HG02870 (cell line): Measurements from ENCODE around the gene FSTL4.

Source experiments
- ATAC-seq: cut with Tn5 transposase; IDR thresholded peaks from one replicate; pipeline ENCODE4 v1.9.1; 2021; ENCODE audit warnings: mild to moderate bottlenecking, moderate library complexity; ENCODE audit not compliant: unreplicated experiment

FSTL4 gene

DNA sequence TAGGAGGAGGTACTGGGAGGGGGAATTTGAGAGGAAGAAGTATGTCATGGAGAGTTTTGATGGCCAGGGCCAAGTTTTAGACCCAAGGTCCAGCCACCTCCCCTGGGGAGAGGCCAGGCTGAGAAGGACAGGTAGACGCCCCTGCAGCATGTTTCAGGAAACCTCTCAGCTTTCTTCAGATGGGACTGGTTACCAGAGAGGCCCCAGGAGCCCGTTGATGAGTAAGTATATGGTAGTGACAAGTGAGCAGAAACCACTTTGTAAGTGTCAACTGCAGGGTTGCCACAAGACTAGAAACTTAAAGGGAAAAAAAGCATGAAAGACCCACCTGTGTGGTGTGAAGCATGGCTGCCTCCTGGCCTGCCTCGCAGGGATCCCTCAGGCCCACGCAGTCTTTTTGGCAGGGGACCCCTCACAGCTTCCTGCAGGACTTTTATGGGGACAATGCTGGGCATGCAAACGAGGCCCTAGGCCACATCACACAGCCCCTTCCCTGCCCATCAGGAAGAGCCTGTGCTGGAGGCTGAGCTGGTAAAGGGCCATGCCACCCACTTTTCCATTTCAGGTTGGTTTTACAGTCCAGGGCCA lies 255.9 kb downstream of the FSTL4 start:
- no peak for ATAC-seq

DNA sequence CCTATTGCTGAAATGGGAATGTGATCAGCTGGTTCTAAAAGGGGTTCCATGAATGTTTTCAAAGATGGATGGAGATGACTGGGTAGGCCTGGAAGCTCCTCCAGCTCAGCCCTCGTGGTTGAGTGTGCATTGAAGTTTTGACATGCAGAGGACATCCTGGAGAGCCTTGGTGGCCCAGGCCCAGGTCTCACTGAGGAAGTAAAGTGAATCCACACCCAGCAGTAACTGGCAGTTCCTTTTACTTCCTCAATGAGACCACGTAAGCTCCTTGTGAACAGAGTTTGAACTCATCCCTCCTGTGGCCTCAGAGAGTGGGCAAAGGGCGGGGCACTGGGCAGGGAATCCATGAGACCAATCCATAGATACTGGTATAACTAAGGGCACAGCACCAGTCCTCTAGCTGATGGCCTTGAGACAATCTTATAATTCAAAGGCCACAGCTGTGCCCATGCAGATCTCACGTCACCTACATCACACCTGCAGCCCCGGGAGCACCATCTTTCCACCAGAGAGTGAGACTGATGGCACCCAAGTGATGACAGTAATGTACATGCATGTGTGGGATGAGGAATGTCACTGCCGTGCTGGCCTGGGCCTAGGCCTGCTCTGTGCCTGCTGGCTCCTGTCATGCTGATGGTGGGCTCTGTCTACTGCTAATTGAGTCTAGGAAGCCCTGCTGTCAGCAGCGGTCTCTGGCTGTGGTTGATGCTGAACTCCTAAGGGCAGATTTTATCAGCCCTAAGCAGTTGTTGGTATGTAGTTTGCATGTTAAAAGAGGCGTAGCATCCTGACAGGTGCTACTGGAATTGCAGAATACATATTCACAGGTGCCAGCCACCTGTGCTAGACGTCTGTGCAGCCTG lies 257.8 kb downstream of the FSTL4 start:
- no peak for ATAC-seq

DNA sequence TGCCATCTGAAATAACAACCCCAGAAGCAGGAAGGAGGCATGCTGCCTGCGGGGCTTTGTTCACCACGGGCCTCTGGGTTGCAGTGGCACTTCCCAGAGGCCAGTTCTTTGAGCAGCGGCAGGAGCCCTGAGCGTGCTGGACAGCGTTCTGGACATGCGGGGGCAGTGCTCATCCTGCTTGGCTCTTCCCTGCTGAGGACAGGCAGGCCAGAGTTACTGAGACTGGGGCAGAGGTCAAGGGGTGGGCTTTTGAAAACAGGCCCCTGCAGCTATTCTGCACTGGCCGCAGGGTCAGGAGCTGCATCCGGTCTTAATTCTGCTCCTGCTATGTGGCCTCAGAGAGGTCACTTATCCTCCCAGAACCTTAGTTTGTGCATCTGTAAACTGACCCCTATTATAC lies 258.6 kb downstream of the FSTL4 start:
- no peak for ATAC-seq

DNA sequence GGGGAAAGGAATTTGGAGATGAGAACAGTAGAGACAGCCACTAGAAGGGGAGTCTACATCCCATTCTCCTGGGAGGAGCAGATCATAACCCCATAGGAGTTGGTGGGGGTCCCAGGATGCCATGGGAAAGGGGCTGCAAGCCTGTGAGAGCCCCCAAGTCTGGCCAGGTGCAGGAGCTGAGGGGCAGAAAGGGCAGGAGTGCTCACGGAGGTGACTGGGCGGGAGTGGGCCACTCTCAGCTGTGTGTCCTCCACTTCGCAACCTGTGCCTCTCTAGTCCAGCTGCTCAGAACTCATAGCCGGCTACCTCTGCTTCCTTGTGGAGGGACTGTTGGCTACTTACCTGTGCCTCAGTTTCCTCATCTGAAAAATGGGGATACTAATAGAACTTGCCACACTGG lies 263.9 kb downstream of the FSTL4 start:
- ATAC-seq: no peak

DNA sequence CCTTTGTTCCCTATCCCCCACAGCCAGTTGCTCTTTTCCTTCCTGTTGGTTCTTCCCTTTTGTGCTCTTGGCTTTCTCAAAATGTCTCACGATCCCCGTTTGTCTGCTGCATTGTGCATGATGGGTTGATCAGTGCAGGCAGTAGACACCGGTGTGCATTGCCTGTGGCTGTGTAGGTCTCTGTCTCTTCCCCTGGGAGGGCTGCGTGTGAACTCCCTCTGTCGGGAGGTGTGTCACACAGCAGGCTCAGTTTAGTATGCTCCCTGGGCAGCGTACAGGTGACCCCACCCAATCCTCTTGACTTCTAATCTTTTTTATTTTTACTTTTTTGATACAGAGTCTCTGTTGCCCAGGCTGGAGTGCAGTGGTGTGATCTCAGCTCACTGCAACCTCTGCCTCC lies 265.3 kb downstream of the FSTL4 start:
- no peak for ATAC-seq

DNA sequence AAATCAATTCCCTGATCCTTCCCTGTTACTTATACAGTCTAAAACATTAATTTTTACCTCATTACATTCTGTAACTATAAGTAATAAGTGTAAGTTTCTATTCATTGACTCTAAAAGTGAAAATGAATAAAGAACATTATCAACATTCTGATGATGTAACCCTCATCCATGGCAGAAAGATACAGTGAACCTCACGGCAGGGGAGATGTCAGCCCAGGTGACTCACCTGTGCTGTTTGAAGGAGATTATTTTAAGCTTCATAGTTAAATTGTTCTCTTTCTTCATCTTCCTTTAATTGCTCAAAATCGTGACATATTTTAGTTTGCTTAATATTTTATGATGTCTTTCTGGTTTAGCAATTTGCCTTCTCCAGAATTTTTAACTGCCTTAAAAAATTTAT lies 268.1 kb downstream of the FSTL4 start:
- no peak for ATAC-seq

DNA sequence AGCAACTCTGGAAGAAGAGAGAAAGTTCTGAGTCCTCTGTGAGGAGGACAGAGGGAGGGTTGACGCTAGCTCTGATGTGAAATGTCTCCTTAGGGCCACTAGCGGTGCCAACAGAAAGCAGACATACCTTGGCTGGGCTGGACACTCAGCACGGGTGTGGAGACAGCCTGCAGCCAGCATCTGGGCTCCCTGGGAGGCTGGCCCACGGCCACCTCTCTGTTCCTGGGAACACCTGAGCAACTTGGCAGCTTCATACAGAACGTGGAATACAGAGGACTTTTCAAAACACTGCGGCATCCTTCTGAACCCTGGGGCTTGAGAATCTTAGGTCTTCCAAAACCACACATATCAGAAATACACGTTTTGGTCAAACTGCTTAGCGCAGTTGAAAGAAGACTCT lies 269.1 kb downstream of the FSTL4 start:
- no peak for ATAC-seq

DNA sequence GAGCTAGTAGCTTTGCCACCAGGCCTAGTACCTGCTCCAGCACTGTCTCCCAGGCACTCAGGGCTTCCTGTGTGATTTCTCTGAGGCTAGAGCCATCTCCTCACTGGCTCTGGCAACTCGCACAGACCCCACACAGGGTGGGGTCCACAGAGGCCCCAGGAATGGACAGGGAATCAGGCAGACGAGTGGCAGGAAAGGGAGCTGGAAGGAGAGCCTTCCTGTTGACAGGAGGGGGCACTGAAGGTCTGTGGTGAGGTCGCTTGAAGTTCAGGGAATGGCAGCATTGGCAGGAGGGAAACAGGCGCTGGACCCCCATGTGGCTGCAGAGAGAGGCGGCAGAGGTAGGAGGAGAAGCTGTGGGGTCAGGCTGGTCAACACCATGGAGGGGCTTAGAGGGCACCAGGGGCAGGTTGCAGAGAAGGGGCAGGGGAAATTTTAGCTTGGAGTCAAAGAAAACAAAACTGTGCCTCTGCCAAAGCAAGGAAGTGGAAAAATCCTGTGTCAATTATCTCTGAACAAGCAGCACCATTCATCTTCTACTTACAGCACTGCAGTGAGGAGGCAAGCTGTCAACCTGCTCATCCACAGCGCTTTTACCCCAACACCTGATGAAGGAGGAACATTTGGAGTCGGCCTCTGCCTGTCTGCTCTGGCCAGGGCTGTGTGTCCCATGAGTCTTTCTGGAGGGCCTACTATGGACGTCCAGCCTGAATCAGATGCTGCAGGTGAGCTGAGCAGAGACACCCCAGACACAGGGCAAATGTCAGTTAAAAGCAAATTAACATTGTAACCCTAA lies 270.2 kb downstream of the FSTL4 start:
- no peak for ATAC-seq

DNA sequence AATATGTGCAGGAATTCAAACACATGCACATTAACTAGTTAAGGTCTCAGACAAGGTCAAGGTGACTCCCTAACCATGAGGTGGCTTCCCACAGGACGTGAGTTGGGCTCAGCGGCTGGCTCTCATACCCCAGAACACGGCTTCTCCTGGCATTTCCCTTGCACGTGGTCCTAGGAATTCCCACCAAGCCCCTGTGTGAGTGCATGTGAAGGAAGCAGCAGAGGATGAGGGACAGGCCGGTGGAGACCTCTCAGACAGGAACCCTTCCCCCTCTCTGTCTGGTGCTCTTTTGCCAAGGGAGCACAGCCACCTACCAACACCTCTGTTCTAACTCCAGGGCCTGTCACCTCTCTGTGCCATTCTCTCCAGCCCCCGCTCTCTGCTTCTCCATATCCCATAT lies 271.0 kb downstream of the FSTL4 start:
- ATAC-seq: no peak

DNA sequence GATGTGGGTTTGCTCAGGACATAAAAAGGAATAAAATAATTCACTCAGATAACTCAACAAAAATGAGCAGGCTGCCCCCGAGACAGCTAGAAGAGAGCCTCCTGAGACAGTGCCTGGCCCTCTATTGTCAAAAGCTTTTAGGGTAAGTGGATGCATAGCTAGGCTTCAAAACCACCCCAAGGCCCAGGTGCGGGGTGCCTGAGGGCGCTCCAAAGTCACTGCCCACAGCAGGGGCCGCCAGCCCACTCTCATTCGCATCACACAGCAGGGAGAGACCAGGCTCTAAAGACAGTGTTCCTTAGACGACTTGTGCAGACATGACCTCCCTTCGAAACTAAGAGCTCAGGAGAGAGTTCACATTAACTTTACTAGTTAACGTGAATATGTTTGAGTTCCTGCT lies 271.5 kb downstream of the FSTL4 start:
- ATAC-seq: no peak

DNA sequence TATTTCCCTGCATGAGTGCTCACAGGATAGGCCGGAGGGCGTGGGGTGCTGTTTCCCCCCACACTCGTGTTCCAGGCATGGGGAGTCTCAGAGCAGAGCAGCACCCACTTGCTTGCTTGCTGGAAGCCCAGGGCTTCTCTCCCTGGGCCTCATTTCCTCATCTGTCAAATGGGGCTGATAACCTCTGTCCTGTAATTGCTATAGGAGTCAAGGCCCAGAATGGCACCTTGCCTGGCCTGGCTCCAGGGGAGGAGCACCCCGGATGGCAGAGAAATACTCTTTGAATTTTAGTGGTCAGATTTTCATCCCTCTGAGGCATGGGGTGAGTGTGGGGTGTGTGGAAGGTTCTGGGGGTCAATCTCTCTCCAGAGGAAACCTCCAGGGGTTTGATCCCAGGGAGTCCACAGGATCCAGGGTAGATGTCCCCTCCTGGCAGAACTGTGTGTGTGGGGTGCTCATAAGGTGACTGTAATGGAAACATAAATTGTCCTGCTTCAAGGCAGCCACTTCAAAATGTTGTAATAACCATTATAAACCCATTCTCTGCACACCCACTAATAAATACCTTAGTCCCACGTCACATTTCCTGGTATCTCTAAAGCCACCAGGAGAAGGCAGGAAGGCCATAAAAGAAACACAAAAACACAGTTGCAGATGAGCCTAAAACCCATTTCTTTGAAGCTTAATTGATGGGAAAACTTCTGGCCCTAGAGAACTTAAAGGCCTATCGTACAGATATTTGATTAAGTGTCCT lies 272.2 kb downstream of the FSTL4 start:
- no peak for ATAC-seq

DNA sequence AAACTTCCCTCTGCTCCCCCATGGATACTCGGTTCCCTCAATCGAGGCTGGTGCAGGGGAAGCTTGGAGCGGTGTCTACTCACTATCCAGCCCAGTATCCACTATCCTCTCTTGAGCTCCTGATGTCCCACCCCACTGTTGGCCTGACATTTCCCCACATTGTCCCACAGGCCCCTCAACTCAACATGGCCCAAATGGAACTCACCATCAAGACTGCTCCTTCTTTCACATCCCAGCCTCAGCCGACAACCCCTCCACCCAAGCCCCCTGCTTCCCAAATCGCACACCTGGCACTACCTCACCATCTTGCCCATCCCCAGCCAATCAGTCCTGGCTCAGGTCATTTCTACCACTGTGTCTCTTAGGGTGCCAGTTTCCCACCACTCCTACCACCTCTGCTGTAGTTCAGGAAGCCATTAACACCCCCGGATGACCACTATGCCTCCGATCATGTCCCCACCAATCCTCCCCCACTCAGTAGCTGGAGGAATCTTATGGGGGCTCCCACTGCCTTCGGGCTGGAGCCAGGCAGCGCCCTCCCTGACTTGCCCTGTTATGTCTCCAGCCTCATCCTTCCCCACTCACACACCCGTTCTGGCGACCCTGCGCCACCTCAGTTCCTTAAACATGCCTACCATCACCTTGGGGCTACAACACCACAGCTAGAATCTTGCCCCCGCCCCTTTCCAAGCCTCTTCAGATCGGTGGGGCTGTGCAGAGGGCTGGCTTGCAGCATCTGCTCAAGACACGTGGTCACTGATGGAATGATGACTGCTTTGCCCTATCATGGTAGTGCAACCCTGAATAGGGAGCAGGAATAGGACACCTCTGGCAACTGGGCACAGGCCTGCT lies 273.6 kb downstream of the FSTL4 start:
- no peak for ATAC-seq

DNA sequence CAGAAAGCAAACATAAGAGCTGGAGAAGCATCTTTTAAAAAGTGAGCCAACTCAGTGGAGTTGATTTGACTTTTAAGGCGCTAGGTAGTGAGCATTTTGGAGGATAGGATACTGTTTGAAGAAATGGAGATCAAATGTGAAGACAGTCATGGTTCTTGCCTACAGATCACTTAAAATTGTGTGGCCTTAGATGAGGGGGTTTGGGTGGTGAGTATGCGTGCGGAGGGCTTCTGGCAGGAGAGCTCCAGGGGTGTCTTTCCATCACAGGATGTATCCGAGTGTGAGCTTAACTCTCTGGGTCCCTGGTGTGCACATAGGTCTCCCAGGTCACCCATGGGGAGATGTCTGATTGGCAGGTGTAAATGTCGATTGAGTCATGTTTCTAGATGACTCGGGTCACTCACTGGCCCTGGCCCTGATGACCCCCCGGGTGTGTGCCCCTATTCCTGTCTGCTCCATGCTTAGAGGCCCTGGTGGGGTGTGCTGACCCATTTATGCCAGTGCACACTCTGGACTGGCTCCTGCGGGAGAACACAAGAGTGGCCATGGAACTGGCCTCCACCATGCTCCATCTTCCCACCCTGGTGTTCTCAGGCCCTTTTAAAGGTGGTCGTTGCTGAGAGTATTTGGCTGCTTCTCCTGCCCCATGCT lies 274.4 kb downstream of the FSTL4 start:
- no peak for ATAC-seq

DNA sequence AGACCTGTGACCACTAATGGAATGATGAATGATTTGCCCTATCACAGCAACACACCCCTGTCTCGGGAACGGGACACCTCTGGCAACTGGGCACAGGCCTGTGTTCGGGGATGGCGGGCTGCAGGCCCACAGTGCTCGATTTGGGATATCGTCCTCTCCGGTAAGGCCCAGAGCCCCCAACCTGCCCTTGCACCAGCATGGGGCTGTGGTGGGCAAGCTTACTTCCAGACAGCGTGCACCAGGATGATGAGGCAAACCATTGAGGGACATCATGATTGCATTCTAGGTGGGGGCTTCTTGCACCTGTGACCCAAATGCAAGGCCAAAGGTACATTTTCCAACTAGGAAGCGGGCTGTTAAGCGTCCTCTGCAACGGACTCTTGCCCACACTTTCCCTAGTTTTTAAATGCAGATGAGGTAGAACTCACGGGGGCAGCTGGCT lies 275.4 kb downstream of the FSTL4 start:
- ATAC-seq: no peak

DNA sequence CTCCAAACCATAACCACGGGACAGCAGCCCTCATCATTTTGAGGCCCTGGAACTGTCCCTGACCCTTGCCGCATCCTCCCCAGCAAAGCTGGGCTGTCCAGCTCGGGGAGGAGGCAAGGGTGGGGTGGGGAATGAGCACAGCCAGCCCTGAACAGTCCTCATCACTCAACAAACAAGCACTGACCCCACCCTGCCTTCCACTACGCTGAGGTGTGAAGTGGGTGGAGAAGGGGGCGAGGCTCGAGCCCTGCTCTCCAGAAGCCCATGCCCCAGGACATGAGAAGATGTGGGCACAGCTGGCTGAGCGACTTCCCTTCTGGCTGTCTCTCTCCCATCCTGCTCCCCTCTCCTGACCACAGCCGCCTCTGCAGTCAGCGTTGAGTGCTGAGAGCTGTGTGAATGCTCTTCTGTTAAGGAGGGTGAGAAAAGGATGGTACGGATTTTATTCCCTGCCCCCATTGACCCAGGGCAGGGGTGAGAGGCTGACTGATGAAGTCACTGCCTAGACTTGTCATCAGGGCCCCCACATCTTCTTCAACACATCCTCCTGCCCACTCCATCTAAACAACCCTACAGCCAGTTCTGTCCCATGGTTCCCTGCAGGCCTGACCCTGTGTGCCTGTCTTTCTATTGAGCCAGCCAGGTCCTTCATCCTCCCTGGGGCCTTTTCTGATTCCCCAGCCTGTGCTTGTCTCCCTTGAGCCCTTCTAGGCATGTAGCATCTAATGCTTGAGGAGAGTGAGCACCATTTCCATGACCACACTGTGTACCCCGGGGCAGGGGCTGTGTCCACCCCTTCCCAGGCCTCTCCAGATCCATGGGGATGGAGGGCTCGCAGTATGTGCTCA lies 276.0 kb downstream of the FSTL4 start:
- no peak for ATAC-seq

DNA sequence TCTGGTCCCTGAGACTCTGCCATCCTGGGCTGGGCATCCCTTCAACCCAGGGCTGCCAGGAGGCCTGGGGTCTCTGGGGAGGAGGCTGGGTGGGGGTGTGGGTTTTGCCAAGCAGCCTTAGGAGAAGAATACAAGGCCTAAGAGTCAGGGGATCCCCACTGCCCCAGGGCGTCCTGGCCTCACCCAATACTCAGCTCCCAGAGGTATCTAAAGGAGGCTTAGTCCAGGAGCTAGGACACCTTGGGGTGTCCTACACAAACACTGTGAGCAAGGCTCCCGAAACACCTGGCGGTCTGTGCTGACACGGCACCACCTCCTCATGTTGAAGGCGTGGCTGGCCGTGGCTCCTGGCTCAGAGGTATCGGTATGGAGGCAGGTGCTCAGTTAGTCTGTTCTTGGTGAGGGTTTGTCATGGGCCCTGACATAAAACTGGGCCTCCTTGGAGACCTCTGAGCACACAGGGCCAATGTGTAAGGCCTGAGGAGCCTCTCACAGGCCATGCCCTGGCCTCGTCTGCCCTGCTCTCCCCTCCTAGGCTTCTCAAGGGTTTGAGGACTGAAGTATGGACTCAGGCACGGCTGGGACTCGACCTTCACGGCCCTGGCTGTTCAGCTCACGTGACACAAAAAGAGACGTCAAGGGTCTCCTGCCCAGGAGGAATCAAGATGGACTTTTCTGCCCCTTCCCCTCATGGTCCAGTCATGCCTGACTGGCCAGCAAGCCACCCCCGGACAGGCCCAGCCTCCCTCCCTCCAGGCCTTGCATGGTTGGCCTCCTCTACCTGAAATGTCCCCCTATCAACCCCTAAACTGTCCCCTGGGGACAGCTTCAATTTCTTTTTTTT lies 277.3 kb downstream of the FSTL4 start:
- ATAC-seq: no peak

DNA sequence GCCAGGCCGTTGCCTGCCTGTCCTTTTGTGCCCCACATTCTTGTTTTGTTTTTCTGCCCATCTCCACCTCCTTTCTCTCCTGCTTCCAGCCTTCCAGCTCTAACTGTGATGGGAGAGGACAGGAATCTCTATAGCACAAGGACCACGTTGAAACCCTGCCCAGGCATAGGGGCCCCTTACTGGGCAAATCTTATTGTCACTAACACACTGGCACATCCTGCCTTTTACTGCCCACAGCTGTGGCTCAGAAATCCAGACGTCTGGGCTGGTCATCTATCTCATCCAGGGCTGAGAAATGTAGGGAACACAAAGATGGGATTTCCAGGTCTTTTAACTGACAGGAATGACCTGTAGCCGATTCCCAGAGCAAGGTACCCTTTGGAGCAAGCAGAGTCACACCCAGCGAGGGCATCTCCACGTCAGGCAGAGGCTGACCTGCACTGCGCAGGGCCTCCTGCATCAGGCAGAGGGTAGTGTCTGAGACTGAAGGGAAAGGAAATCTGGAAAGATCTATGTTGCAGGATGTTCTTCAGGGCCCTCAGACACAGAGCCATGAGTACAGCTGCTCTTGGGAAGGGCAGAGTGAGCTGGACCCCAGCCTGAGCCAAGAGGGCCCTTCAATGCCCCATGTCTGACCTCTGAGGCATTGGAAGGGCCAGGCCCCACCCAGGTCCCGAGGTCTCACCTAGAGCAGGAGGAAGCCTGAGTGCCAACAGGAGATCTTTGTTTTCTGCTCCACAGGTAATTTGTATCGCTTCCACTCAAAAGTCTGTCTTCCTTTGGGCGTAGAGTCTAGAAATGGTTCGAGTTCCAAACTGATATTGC lies 278.8 kb downstream of the FSTL4 start:
- no peak for ATAC-seq
